Astrocyte (in vitro differentiated cells and primary cell): ENCODE measurements around the gene TST.

Source experiments
- EZH2 ChIP-seq: IDR thresholded peaks from 2 replicates; pipeline ENCODE4 v1.6.1; 2012; ENCODE audit warnings: mild to moderate bottlenecking, low read length, inconsistent platforms; ENCODE audit not compliant: insufficient read depth
- TF ChIP-seq, protein P1 (sequence below): IDR thresholded peaks from 2 replicates; pipeline ENCODE4 v1.5.1; 2011; ENCODE audit warnings: low read depth, mild to moderate bottlenecking, inconsistent platforms, low read length, moderate library complexity; ENCODE audit not compliant: insufficient read depth

DNA sequence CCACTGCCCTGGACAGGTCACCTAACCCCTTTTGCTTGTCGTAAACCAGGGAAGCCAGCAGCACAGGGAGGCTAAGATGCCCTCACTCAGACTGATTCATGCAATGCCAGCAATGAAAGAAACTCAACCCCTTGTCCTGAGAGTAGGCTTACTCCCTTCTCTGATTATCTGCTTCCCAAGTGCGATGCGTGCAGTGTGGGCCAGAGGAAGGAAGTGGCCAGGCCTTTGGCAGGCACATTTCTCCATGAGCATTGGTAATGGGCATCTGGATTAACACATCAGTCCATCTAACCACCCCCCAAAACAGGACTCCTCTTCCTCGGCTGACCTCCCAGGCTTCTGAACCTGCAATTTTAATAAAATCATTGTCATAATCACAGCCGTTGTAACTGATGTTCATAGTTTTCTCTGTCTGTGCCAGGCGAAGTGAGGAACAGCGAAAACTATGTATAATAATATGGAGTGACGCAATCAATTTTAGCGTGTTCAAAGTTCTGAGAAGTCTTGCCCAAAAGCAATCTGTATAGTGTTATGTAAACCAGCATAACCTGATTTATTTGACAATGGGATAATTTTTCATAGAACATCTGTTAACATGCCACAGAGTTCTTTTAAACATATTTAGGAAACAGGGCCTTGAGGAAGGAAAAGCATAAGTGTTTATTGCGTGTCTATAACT, 33.9 kb downstream of the TST start:
- TF ChIP-seq, protein P1, sequence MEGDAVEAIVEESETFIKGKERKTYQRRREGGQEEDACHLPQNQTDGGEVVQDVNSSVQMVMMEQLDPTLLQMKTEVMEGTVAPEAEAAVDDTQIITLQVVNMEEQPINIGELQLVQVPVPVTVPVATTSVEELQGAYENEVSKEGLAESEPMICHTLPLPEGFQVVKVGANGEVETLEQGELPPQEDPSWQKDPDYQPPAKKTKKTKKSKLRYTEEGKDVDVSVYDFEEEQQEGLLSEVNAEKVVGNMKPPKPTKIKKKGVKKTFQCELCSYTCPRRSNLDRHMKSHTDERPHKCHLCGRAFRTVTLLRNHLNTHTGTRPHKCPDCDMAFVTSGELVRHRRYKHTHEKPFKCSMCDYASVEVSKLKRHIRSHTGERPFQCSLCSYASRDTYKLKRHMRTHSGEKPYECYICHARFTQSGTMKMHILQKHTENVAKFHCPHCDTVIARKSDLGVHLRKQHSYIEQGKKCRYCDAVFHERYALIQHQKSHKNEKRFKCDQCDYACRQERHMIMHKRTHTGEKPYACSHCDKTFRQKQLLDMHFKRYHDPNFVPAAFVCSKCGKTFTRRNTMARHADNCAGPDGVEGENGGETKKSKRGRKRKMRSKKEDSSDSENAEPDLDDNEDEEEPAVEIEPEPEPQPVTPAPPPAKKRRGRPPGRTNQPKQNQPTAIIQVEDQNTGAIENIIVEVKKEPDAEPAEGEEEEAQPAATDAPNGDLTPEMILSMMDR, result no peak
- TF ChIP-seq EZH2, result no peak
